Dedifferentiated amniotic fluid mesenchymal stem cell (primary cell): ENCODE results near the gene NANOG.
"Not testable (repeated sequence)": the region's sequence is repeated elsewhere in the genome, so short reads cannot be mapped to it uniquely, and the experiment has no call there.

Experiments used
- DNase-seq: peaks from one replicate; pipeline ENCODE4 v3.0.0-alpha.2; 2016; ENCODE audit errors: extremely low spot score

Gene NANOG

GRCh38 chr12:7788884-7789528 lies at the start of gene NANOG:
TSS of gene NANOG (plus strand) at chr12:7789402. CDS start at chr12:7789615, 213 bp downstream.
- not testable (repeated sequence) for DNase-seq

GRCh38 chr12:7747246-7747645 lies 42.0 kb upstream of the NANOG start, which contains the start of gene CLEC4C:
TSS of gene CLEC4C (minus strand) at chr12:7747375. CDS start at chr12:7747348, 27 bp downstream.
- DNase-seq = no peak

- DNase-seq = no peak
These were observed 40.4 kb upstream of the NANOG start for GRCh38 chr12:7748852-7749251.

- no peak for DNase-seq
These were observed 39.8 kb upstream of the NANOG start for GRCh38 chr12:7749442-7749841.

- DNase-seq = no peak
These were observed 38.9 kb upstream of the NANOG start for GRCh38 chr12:7750350-7750749.

- no peak for DNase-seq
These were observed 37.8 kb upstream of the NANOG start for GRCh38 chr12:7751394-7751793.

GRCh38 chr12:7751941-7752922 lies 37.0 kb upstream of the NANOG start:
- DNase-seq = not testable (repeated sequence)

GRCh38 chr12:7755668-7756067 lies 33.5 kb upstream of the NANOG start:
- DNase-seq = not testable (repeated sequence)

GRCh38 chr12:7756993-7757392 lies 32.2 kb upstream of the NANOG start:
- no peak for DNase-seq

GRCh38 chr12:7758766-7759140 lies 30.4 kb upstream of the NANOG start:
- no peak for DNase-seq

GRCh38 chr12:7769999-7770398 lies 19.2 kb upstream of the NANOG start:
- DNase-seq = no peak

GRCh38 chr12:7781274-7781673 lies 7.9 kb upstream of the NANOG start:
- DNase-seq = no peak

GRCh38 chr12:7782055-7782454 lies 7.1 kb upstream of the NANOG start:
- no peak for DNase-seq

GRCh38 chr12:7783433-7783832 lies 5.8 kb upstream of the NANOG start:
- DNase-seq = not testable (repeated sequence)

- DNase-seq = no peak
These were observed 4.5 kb upstream of the NANOG start for GRCh38 chr12:7784701-7785100.

- no peak for DNase-seq
These were observed 1.5 kb upstream of the NANOG start for GRCh38 chr12:7787574-7788293.

GRCh38 chr12:7788294-7788660 lies 925 bp upstream of the NANOG start:
- DNase-seq = no peak

GRCh38 chr12:7793211-7793610 lies 4.0 kb downstream of the NANOG start:
- no peak for DNase-seq

GRCh38 chr12:7797269-7797668 lies 8.1 kb downstream of the NANOG start:
- DNase-seq = not testable (repeated sequence)

GRCh38 chr12:7797698-7798398 lies 8.6 kb downstream of the NANOG start:
- DNase-seq = no peak

GRCh38 chr12:7798750-7799308 lies 9.6 kb downstream of the NANOG start:
- not testable (repeated sequence) for DNase-seq
